NB4 (cell line): Measurements from ENCODE around the gene TXNRD2.

Source experiments
- POLR2A ChIP-seq: IDR thresholded peaks from 2 replicates; pipeline ENCODE4 v1.6.1; 2011; ENCODE audit warnings: mild to moderate bottlenecking; ENCODE audit not compliant: insufficient read length; ENCODE audit errors: extremely low read depth
- TF ChIP-seq, protein P1 (sequence below): IDR thresholded peaks from one replicate; pipeline ENCODE4 v1.5.1; 2012; ENCODE audit warnings: low read depth, low read length

- TF ChIP-seq, protein P1, sequence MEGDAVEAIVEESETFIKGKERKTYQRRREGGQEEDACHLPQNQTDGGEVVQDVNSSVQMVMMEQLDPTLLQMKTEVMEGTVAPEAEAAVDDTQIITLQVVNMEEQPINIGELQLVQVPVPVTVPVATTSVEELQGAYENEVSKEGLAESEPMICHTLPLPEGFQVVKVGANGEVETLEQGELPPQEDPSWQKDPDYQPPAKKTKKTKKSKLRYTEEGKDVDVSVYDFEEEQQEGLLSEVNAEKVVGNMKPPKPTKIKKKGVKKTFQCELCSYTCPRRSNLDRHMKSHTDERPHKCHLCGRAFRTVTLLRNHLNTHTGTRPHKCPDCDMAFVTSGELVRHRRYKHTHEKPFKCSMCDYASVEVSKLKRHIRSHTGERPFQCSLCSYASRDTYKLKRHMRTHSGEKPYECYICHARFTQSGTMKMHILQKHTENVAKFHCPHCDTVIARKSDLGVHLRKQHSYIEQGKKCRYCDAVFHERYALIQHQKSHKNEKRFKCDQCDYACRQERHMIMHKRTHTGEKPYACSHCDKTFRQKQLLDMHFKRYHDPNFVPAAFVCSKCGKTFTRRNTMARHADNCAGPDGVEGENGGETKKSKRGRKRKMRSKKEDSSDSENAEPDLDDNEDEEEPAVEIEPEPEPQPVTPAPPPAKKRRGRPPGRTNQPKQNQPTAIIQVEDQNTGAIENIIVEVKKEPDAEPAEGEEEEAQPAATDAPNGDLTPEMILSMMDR: no peak
- TF ChIP-seq POLR2A: no peak
Measured at GRCh38 chr22:19905347-19906276, 36.0 kb downstream of the TXNRD2 start.
